ENCODE measurements around the gene SULT2A1.
"Not testable (repeated sequence)": the region's sequence is repeated elsewhere in the genome, so short reads cannot be mapped to it uniquely, and the experiment has no call there.

The SULT2A1 gene

GRCh38 chr19:47882890-47883289 is 3.2 kb downstream of the SULT2A1 start:
- TF ChIP-seq, protein P1, sequence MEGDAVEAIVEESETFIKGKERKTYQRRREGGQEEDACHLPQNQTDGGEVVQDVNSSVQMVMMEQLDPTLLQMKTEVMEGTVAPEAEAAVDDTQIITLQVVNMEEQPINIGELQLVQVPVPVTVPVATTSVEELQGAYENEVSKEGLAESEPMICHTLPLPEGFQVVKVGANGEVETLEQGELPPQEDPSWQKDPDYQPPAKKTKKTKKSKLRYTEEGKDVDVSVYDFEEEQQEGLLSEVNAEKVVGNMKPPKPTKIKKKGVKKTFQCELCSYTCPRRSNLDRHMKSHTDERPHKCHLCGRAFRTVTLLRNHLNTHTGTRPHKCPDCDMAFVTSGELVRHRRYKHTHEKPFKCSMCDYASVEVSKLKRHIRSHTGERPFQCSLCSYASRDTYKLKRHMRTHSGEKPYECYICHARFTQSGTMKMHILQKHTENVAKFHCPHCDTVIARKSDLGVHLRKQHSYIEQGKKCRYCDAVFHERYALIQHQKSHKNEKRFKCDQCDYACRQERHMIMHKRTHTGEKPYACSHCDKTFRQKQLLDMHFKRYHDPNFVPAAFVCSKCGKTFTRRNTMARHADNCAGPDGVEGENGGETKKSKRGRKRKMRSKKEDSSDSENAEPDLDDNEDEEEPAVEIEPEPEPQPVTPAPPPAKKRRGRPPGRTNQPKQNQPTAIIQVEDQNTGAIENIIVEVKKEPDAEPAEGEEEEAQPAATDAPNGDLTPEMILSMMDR (IDR thresholded peaks at IDR 0.05; ENCODE audit: borderline replicate concordance, insufficient read depth, low read depth, low read length), result no peak
- no peak overlapping the region for H3K4me3 ChIP-seq (ENCODE audit: low read depth, low read length)

DNA sequence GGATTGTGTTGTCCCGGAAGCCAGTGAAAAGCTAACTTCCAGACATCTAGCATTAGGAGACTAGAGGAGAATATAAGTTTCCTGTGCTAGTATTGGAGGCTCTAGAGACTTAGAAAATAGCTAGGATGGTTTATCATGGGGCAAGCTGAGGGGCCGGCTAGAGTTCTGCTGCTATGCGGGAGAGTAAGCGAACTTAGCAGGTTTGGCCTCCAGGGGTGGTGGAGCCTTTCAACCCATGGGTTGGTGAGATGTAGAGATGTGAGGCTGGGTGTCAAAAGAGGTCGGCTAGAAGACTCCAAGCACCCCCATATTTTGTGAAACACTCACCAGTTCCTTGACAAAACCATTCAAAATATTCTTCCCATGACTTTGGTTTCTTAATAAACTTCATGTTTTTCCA is 4.4 kb downstream of the SULT2A1 start:
- TF ChIP-seq, protein P1 (IDR thresholded peaks at IDR 0.05; ENCODE audit: borderline replicate concordance, insufficient read depth, low read depth, low read length), result no peak
- no peak overlapping the region for H3K4me3 ChIP-seq (ENCODE audit: low read depth, low read length)

GRCh38 chr19:47879385-47879784 is 6.7 kb downstream of the SULT2A1 start:
- not testable (repeated sequence) for H3K4me3 ChIP-seq (ENCODE audit: low read depth, low read length)

DNA sequence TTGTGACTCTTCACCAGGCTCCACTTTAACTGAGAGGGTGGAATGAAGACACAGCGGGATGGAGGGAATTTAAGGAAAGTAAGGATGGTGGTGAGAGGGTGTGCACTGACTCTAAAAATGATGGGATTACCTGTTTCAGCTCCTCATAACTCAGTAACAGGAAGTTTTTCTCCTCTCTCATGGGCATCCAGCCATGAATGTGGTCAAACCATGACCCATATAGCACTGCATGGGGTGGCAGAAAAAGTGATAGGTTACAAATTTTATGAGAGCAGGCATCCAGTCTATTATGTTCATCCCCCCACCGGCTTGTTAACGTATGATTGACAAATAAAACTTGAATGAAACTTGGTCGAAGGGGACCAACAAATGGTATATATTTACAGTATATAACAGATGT is 7.2 kb downstream of the SULT2A1 start:
- TF ChIP-seq, protein P1 (IDR thresholded peaks at IDR 0.05; ENCODE audit: borderline replicate concordance, insufficient read depth, low read depth, low read length), result no peak

DNA sequence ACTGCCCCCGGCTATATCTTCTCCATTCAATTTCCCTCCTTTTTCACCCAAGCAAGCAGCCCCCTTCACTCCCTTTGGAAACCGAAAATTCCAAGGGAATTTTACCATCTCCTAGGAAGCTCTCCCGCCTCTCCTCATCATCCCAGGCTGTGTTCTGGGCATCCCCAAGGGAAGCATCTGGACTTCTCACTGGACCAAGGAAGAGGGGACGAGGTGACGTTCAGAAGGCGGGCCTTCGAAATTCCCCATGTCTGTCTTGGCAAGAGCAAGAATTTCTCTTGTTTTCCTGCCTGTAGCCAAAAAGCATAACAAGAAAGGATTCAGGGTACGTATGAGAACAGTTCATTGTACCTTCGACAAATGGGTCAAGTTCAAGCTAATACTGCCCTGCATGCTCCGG is 20.9 kb downstream of the SULT2A1 start:
- no peak overlapping the region for H3K4me3 ChIP-seq (ENCODE audit: low read depth, low read length)
- TF ChIP-seq, protein P1 (IDR thresholded peaks at IDR 0.05; ENCODE audit: borderline replicate concordance, insufficient read depth, low read depth, low read length), result no peak

More for the DNA sequence above, 7.2 kb downstream of the SULT2A1 start:
- no peak overlapping the region for H3K4me3 ChIP-seq (ENCODE audit: low read depth, low read length)

GRCh38 chr19:47863514-47863936 is 22.6 kb downstream of the SULT2A1 start:
- TF ChIP-seq, protein P1 (IDR thresholded peaks at IDR 0.05; ENCODE audit: borderline replicate concordance, insufficient read depth, low read depth, low read length), result peak; percentile 96
- H3K4me3 ChIP-seq (ENCODE audit: low read depth, low read length), result no peak overlapping the region

DNA sequence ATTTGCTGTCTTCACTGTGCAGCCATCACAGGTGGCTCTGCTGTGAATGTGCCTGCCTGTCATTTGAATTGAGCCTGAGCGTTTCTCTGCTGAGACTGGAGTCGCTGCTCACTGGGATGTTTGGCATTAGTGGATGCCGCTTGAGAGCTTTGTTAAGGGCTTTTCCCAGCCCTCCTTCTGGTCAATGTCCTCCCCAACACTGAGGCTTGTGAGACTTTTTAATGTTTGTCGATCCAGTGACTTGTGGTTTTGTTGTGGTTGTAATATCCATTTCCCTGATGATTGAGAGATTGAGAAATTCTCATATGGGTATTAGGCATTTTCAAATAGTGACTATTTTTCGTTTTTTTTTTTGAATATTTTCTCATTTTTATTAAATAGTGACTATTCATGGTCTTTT is 24.5 kb downstream of the SULT2A1 start:
- TF ChIP-seq, protein P1 (IDR thresholded peaks at IDR 0.05; ENCODE audit: borderline replicate concordance, insufficient read depth, low read depth, low read length), result no peak
- H3K4me3 ChIP-seq (ENCODE audit: low read depth, low read length), result no peak overlapping the region
